ENCODE measurements around the gene SPTBN5. TPM values are rescaled to one million over a fixed set of nuclear protein-coding genes. Genes with fewer than 3 reads are reported as not detected.

The SPTBN5 gene
- total RNA-seq, 2 experiments from 2014 or later, result 0.16 to 0.21 TPM

DNA sequence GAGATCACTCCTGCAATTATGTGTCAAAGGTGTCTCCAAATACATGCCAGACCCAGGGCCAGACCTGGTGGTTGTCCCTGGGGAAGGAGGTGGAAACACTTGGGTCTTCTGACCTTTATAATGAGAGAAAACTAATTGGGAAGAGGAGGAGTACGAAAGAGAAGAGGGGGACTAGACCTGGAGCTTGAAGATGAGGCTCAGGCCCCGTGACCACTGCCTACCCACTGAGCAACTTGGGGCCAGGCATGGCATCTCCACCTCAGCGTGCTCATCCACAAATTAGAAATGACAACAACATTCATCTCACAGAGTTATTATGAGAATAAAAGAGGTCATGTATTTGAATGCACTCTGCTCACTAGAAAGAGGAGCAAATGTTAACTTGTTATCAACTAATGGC lies 19.4 kb upstream of the SPTBN5 start:
- peaks cover 21% of the 10 kb centered on the region for H3K4me1 Mint-ChIP-seq (ENCODE audit: low read depth)
- ChIA-PET POLR2A (no interaction called here), CTCF (interaction anchor here (1.6 kb wide), 1 partner anchor 9 kb away, joined by 8 read pairs; no protein-coding TSS in a partner anchor)
- H3K27ac Mint-ChIP-seq, result no peak overlapping the region
- ATAC-seq, result no peak
- H3K36me3 Mint-ChIP-seq (ENCODE audit: low read depth), result peaks cover 6% of the 10 kb centered on the region
- no peak for DNase-seq
- H3K9me3 Mint-ChIP-seq (ENCODE audit: insufficient read depth), result no peaks in the 10 kb centered on the region
- no peak overlapping the region for H3K4me3 Mint-ChIP-seq
- no peaks in the 10 kb centered on the region for H3K27me3 Mint-ChIP-seq (ENCODE audit: low read depth)

DNA sequence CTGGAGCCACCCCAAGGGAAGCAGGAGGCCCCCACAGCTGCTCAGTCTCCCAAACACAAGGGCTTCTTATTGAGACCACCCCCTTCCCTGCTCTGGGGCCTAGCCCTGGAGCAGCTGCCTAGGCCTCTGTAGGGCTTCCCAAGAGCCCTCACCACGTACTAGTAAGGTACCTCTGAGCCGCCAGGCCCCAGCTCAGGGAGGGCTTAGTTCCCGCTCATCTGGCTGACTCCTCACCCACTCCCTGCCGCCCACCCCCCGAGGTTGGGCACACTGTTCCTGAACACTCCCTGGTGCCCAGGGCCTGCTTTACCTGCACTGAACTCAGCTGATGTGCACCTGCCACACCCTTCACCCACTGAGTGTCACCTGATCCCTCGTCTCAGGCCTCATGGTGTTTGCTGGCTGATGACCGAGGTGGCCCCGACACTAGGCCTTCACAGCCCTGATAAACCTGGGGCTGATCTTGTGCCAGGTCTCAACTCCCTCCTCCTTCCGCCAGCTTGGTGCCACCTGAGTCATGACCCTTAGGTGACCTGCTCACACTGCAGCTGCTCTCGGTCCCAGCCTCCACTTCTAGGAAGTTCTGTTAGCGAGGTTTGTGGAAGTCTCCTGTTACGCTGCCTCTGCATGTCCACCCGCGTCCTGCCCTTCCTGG lies 18.0 kb upstream of the SPTBN5 start:
- CTCF ChIA-PET, result interaction anchor here (1.2 to 1.6 kb wide), 2 partner anchors 7 to 13 kb away, joined by 3 to 8 read pairs; no protein-coding TSS in a partner anchor
- Mint-ChIP-seq H3K9me3 (ENCODE audit: insufficient read depth) (no peaks in the 10 kb centered on the region), H3K4me3 (no peak overlapping the region), H3K36me3 (ENCODE audit: low read depth) (peaks cover 13% of the 10 kb centered on the region), H3K4me1 (ENCODE audit: low read depth) (peaks cover 17% of the 10 kb centered on the region), H3K27ac (no peak overlapping the region), H3K27me3 (ENCODE audit: low read depth) (no peaks in the 10 kb centered on the region)
- POLR2A ChIA-PET, result no interaction called here
- ATAC-seq (no peak), DNase-seq (no peak)

DNA sequence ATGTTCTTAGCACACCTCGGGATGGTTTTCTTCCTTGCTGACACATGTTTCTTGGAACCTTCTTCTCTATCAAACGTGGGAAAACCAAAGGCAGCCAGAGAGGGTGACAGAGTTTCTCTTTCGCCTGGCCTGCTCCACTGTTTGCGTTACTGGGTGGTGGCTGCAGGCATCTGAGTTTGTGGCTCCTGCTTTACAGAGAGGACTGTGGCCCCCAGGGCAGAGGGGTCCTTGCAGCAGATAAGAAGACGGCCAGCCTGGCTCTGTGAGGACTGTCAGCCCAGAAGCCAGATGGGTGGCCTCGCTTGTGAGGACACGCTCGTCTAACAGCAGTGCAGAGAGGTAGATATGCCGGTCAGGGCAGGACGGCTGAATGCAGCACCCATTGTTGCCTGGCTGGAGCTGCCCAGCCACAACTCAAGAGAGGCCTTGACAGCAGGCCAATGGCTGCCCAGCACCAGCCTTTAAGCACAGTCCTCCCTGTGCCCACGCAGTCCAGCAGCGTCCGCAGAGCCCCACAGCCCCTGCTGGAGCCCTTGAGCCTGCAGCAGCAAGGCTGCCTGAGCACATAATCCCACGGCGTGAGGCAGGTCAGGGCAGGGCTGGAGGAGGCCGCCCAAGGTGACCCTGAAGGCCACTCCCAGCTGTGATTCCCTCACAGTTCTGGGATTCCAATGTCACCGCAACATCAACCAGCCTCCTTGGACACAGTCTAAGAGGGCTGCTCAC lies 15.0 kb upstream of the SPTBN5 start:
- Mint-ChIP-seq H3K4me1 (ENCODE audit: low read depth) (peaks cover 9% of the 10 kb centered on the region), H3K9me3 (ENCODE audit: insufficient read depth) (no peaks in the 10 kb centered on the region), H3K27ac (no peak overlapping the region), H3K27me3 (ENCODE audit: low read depth) (no peaks in the 10 kb centered on the region), H3K4me3 (no peak overlapping the region), H3K36me3 (ENCODE audit: low read depth) (peaks cover 21% of the 10 kb centered on the region)
- ChIA-PET CTCF (interaction anchor here (1.2 to 2.7 kb wide), 4 partner anchors 28 to 136 kb away, joined by 3 to 13 read pairs (median 5); partner anchors contain the start of gene MAPKBP1), POLR2A (no interaction called here)
- ATAC-seq, result no peak
- no peak for DNase-seq

DNA sequence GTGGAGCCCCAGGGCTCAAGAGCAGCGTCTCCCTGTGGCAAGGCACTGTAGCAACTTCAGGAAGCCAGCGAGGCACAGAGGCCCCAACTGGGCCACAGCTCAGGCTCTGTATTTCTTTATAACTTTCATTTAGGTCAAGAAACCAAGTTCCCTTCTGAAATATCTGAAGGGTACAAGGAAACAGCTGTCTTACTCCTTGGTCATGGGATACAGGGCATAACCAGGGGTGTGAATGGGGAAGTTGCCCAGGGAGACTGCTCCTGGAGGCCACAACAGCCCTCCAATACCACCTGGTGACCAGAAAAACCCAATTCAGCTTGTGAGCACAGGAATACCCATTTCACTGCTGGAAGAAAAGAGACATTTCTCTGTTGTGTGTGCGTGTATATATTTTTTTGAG lies 13.3 kb upstream of the SPTBN5 start:
- no peak for DNase-seq
- H3K4me1 Mint-ChIP-seq (ENCODE audit: low read depth), result peaks cover 9% of the 10 kb centered on the region
- H3K27me3 Mint-ChIP-seq (ENCODE audit: low read depth), result no peaks in the 10 kb centered on the region
- H3K27ac Mint-ChIP-seq, result no peak overlapping the region
- POLR2A ChIA-PET, result no interaction called here
- no peaks in the 10 kb centered on the region for H3K9me3 Mint-ChIP-seq (ENCODE audit: insufficient read depth)
- CTCF ChIA-PET, result interaction anchor here (1.1 to 2.7 kb wide), 6 partner anchors 9 to 242 kb away, joined by 3 to 13 read pairs (median 5); partner anchors contain the start of gene MAPKBP1
- H3K4me3 Mint-ChIP-seq, result no peak overlapping the region
- ATAC-seq, result no peak
- peaks cover 21% of the 10 kb centered on the region for H3K36me3 Mint-ChIP-seq (ENCODE audit: low read depth)

DNA sequence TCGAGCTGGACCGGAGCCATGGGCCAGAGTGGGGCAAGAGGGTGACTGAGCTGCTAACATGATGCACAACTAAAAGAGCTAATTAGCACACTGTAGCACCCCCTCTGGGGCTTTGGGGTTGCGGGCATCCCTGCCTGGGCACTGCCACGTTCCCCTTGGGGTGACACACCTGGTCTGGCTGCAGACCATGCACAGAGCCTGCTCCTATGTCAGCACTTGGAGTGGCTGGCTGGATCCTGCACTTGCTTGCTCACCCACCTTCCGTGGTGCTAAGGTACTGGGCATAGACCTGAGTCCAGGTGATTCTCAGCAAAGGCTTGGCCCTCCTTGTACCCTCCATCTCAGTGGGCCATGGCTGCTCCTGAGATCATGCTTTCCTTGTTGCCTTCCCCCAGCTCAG lies 12.8 kb upstream of the SPTBN5 start:
- Mint-ChIP-seq H3K27me3 (ENCODE audit: low read depth) (no peaks in the 10 kb centered on the region), H3K27ac (no peak overlapping the region), H3K9me3 (ENCODE audit: insufficient read depth) (no peaks in the 10 kb centered on the region), H3K4me1 (ENCODE audit: low read depth) (peaks cover 9% of the 10 kb centered on the region), H3K36me3 (ENCODE audit: low read depth) (peaks cover 21% of the 10 kb centered on the region), H3K4me3 (no peak overlapping the region)
- ATAC-seq (no peak), DNase-seq (no peak)
- CTCF ChIA-PET, result interaction anchor here (1.0 to 2.7 kb wide), 6 partner anchors 10 to 242 kb away, joined by 3 to 13 read pairs (median 4); partner anchors contain the start of gene MAPKBP1
- POLR2A ChIA-PET, result no interaction called here

DNA sequence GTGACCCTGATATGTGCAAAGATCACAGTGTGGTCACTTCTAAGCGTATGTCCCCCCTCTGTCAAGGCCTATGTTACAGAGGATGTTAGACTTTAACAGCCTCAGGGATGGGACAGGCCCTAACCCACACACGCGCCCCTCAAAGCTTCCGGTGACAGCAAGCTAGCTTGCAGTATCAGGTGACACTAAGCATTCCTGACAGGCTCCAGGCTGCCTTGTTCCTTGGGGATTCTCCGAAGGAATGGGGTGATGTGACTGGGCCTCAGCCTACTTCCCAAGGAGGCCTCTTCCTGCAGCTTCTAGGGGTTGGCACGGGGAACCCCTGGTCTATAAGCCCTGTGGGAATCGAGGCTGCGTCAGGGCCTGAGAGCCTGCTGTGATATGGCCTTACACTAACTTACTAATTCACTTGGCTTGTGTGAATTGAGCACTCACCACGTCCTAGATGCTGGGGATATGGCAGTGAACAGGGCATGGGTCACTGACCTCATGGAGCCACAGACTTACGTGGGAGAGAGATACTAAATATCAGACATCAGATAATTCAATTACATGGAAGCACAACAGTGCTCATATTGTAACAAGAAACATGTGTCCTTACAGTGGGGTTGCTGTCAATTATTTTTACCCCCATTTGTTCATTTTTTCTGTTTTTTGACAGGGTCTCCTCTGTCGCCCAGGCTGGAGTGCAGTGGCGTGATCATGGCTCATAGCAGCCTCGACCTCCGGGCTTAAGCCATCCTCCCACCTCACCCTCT lies 11.4 kb upstream of the SPTBN5 start:
- Mint-ChIP-seq H3K36me3 (ENCODE audit: low read depth) (peaks cover 23% of the 10 kb centered on the region), H3K27me3 (ENCODE audit: low read depth) (no peaks in the 10 kb centered on the region), H3K27ac (peak overlapping the region; percentile 26), H3K4me3 (no peak overlapping the region), H3K9me3 (ENCODE audit: insufficient read depth) (no peaks in the 10 kb centered on the region), H3K4me1 (ENCODE audit: low read depth) (peaks cover 17% of the 10 kb centered on the region)
- ATAC-seq, result no peak
- CTCF ChIA-PET, result interaction anchor here (0.6 to 7.6 kb wide), 56 partner anchors 8 to 439 kb away, joined by 3 to 157 read pairs (median 4); partner anchors contain the start of genes EHD4, MAPKBP1 and MGA
- POLR2A ChIA-PET, result interaction anchor here (0.6 to 1.2 kb wide), 5 partner anchors 9 to 132 kb away, joined by 3 to 5 read pairs (median 3); no protein-coding TSS in a partner anchor
- DNase-seq, result no peak

DNA sequence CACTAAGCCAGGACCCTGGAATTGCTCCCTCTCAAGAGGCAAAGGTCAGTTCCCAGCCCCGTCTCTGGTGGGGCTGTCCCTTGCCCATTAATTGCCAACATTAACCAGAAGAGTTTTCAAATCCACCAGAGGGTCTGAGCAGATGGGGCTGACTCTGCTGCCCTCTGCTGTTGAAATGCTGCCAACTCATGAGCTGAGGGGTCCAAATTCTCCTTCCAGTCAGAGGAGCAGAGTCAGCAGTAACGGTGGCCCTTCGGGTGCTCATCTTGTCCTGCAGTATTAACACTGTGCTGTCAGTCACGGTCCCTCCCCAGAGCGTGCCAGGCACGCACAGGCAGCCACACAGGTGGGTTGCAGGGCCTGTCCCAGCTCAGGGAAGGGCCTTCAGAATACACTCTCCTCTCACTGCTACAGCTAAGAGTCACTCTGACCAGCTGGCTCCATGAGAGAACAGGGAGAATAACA lies 10.7 kb upstream of the SPTBN5 start:
- CTCF ChIA-PET, result interaction anchor here (0.6 to 7.6 kb wide), 57 partner anchors 8 to 439 kb away, joined by 3 to 157 read pairs (median 4); partner anchors contain the start of genes EHD4, MAPKBP1 and MGA
- DNase-seq (peak; percentile 81), ATAC-seq (peak; percentile 81)
- Mint-ChIP-seq H3K27ac (peak overlapping the region; percentile 26), H3K9me3 (ENCODE audit: insufficient read depth) (no peaks in the 10 kb centered on the region), H3K4me1 (ENCODE audit: low read depth) (peaks cover 22% of the 10 kb centered on the region), H3K4me3 (no peak overlapping the region), H3K27me3 (ENCODE audit: low read depth) (no peaks in the 10 kb centered on the region), H3K36me3 (ENCODE audit: low read depth) (peaks cover 21% of the 10 kb centered on the region)
- POLR2A ChIA-PET, result interaction anchor here (0.7 to 1.2 kb wide), 4 partner anchors 9 to 132 kb away, joined by 3 to 5 read pairs (median 3); no protein-coding TSS in a partner anchor

DNA sequence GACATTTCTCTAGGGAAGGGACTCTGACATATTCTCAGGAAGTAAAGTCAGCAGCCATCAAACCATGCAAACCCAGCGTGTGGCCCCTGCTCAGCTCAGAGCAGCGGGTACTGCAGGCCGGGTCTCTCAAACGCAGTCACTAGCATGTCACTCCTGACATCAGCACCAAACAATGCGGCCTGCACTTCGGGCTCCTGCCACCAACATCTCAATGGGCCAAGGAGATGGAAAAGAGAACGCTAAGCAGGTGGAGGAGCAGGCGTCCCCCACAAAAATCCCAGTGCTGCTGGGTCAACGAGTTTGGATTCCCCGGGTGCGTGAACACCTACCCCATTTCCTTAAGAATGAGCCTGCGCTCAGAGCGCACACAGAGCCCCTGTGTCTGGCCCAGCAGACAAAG lies 9.9 kb upstream of the SPTBN5 start:
- no peak overlapping the region for H3K27ac Mint-ChIP-seq
- H3K4me3 Mint-ChIP-seq, result no peak overlapping the region
- no peaks in the 10 kb centered on the region for H3K27me3 Mint-ChIP-seq (ENCODE audit: low read depth)
- ATAC-seq, result no peak
- no peak for DNase-seq
- H3K36me3 Mint-ChIP-seq (ENCODE audit: low read depth), result peaks cover 22% of the 10 kb centered on the region
- POLR2A ChIA-PET, result no interaction called here
- peaks cover 23% of the 10 kb centered on the region for H3K4me1 Mint-ChIP-seq (ENCODE audit: low read depth)
- CTCF ChIA-PET, result interaction anchor here (0.7 to 7.6 kb wide), 15 partner anchors 8 to 438 kb away, joined by 3 to 157 read pairs (median 11); partner anchors contain the start of gene MAPKBP1
- no peaks in the 10 kb centered on the region for H3K9me3 Mint-ChIP-seq (ENCODE audit: insufficient read depth)

DNA sequence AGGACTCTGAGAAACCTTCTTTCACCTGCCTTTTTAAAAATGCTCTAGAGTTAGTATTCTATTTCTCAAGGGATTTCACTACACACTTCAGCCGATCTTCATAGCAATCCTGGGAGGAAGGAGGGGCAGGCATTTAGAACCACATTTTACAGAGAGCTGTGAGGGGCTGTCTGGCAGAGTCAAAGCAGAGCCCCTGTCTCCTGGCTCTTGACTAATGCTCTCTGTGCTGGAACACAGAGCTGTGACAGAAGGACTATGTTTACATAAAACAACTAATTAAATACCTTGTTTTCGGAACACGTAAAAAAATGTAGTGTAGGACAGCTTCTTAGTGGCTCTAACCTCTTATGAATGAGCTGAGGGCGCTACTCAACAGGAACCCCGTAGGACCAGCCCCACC lies 7.6 kb upstream of the SPTBN5 start:
- DNase-seq, result no peak
- no peak for ATAC-seq
- POLR2A ChIA-PET, result interaction anchor here (1.2 kb wide), 1 partner anchor 9 kb away, joined by 3 read pairs; no protein-coding TSS in a partner anchor
- CTCF ChIA-PET, result interaction anchor here (0.8 to 7.6 kb wide), 4 partner anchors 15 to 205 kb away, joined by 3 to 157 read pairs (median 5); partner anchors contain the start of gene MAPKBP1
- Mint-ChIP-seq H3K4me1 (ENCODE audit: low read depth) (peaks cover 29% of the 10 kb centered on the region), H3K9me3 (ENCODE audit: insufficient read depth) (no peaks in the 10 kb centered on the region), H3K36me3 (ENCODE audit: low read depth) (peaks cover 11% of the 10 kb centered on the region), H3K27me3 (ENCODE audit: low read depth) (no peaks in the 10 kb centered on the region), H3K4me3 (no peak overlapping the region), H3K27ac (no peak overlapping the region)

DNA sequence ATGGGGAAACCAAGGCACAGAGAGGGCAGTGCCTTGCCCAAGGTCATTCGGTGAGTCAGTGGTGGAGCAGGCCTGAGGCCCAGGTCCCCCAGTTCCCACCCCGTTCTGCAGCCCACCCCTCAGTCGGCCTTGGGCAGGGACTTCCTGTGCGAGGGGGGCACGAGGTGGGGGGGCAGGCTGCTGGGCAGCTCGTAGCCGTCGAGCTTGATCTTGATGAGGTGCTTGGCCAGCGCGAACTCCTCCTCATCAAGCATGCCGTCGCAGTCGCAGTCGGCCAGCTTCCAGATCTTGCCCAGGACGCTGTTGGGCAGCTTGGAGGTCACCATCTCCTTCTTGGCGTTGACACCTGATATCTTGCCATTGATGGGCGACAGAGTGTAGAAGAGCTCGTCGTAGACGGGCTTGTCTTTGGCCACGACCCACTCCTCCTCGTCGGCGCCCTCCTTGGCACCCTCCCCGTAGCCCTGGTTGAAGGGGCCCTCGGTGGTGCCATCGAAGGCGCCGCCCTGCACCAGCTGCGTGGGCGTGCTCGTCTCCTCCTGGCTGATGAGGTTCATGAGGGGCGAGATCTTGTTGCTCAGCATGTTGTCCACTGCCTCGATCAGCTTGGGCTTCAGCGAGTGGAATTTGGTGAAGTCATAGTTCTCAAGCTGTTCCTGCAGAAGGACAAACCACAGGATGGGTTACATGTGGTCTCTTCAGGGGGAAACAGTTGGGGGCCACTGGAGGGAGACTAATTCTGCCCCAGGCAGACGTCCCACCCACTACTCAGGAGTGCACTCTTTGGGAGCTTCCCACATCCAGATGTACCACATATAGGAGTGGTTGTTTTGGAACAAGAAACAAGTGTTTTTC lies 6.9 kb upstream of the SPTBN5 start:
- Mint-ChIP-seq H3K27me3 (ENCODE audit: low read depth) (no peaks in the 10 kb centered on the region), H3K27ac (no peak overlapping the region), H3K9me3 (ENCODE audit: insufficient read depth) (no peaks in the 10 kb centered on the region), H3K4me3 (no peak overlapping the region), H3K4me1 (ENCODE audit: low read depth) (peaks cover 35% of the 10 kb centered on the region), H3K36me3 (ENCODE audit: low read depth) (peaks cover 5% of the 10 kb centered on the region)
- CTCF ChIA-PET, result interaction anchor here (0.8 to 7.6 kb wide), 6 partner anchors 15 to 297 kb away, joined by 3 to 157 read pairs (median 4); partner anchors contain the start of gene MAPKBP1
- ATAC-seq (no peak), DNase-seq (no peak)
- POLR2A ChIA-PET, result interaction anchor here (1.2 kb wide), 1 partner anchor 8 kb away, joined by 3 read pairs; no protein-coding TSS in a partner anchor

All from activated CD8-positive, alpha-beta T cell treated with anti-CD3 and anti-CD28 coated beads, Interleukin-2, amount 10 ng/mL, durations not matched to agents 7 days and 5 days (primary cell).